Mesothelial cell of epicardium (in vitro differentiated cells): ENCODE measurements around the gene ZFY. TPM values are rescaled to one million over a fixed set of nuclear protein-coding genes. Genes with fewer than 3 reads are reported as not detected.

Experiments
- DNase-seq, 2 experiments: peaks; one replicate each; pipeline ENCODE4 v3.0.0; 2021; ENCODE audit warnings: low spot score in 2 of 2; ENCODE audit not compliant: unreplicated experiment in 2 of 2
- H3K27ac Mint-ChIP-seq: 2 replicates; pipeline ENCODE4 v1.8.0; 2021; ENCODE audit warnings: mixed read lengths
- H3K27me3 Mint-ChIP-seq: 2 replicates; pipeline ENCODE4 v1.8.0; 2021; ENCODE audit warnings: low read depth, mixed read lengths
- H3K36me3 Mint-ChIP-seq: 2 replicates; pipeline ENCODE4 v1.8.0; 2021; ENCODE audit warnings: mixed read lengths
- H3K4me1 Mint-ChIP-seq: 2 replicates; pipeline ENCODE4 v1.8.0; 2021; ENCODE audit warnings: mixed read lengths
- H3K4me3 Mint-ChIP-seq: 2 replicates; pipeline ENCODE4 v1.8.0; 2021; ENCODE audit warnings: mild to moderate bottlenecking, moderate library complexity, mixed read lengths
- H3K9me3 Mint-ChIP-seq: 2 replicates; pipeline ENCODE4 v1.8.0; 2021; ENCODE audit warnings: mixed read lengths
- total RNA-seq: library from RNA; stranded (reverse); gene quantifications from 3 replicates; pipeline ENCODE4 v1.2.1, GENCODE V29; 2021
- TF ChIP-seq, protein P1 (sequence below): fragments of 200-600 bp; sonication (generic); IDR thresholded peaks from one replicate; pipeline ENCODE4 v1.5.0; 2021; ENCODE audit warnings: antibody characterized with exemption; ENCODE audit not compliant: unreplicated experiment

ZFY gene
- total RNA-seq, 1 donor from 2014 or later, result not detected

DNA sequence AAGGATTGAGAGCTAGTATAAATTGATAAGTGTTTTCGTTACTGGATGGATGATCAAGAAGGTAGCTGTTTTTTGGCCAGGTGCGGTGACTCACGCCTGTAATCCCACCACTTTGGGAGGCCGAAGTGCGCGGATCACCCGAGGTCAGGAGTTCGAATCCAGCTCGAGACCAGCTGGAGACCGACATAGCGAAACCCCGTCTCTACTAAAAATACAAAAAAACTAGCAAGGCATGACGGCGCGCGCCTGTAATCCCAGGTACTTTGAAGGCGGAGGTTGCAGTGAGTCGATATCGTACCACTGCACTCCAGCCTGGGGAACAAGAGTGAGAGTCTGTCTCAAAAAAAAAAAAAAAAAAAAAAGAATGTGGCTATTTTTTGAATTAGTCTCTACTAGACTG lies 2.0 kb downstream of the ZFY start:
- Mint-ChIP-seq H3K4me3 (no peak overlapping the region), H3K9me3 (no peaks in the 10 kb centered on the region), H3K36me3 (no peaks in the 10 kb centered on the region), H3K4me1 (no peaks in the 10 kb centered on the region), H3K27ac (no peak overlapping the region), H3K27me3 (no peaks in the 10 kb centered on the region)
- DNase-seq, result no peak
- TF ChIP-seq, protein P1, sequence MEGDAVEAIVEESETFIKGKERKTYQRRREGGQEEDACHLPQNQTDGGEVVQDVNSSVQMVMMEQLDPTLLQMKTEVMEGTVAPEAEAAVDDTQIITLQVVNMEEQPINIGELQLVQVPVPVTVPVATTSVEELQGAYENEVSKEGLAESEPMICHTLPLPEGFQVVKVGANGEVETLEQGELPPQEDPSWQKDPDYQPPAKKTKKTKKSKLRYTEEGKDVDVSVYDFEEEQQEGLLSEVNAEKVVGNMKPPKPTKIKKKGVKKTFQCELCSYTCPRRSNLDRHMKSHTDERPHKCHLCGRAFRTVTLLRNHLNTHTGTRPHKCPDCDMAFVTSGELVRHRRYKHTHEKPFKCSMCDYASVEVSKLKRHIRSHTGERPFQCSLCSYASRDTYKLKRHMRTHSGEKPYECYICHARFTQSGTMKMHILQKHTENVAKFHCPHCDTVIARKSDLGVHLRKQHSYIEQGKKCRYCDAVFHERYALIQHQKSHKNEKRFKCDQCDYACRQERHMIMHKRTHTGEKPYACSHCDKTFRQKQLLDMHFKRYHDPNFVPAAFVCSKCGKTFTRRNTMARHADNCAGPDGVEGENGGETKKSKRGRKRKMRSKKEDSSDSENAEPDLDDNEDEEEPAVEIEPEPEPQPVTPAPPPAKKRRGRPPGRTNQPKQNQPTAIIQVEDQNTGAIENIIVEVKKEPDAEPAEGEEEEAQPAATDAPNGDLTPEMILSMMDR, result no peak

- Mint-ChIP-seq H3K9me3 (no peaks in the 10 kb centered on the region), H3K36me3 (no peaks in the 10 kb centered on the region), H3K27me3 (no peaks in the 10 kb centered on the region), H3K27ac (no peak overlapping the region), H3K4me1 (no peaks in the 10 kb centered on the region), H3K4me3 (no peak overlapping the region)
- no peak for DNase-seq
- TF ChIP-seq, protein P1, result no peak
These were observed 14.5 kb downstream of the ZFY start for GRCh38 chrY:2949590-2950252.

GRCh38 chrY:2950655-2951054 lies 15.5 kb downstream of the ZFY start:
- no peaks in the 10 kb centered on the region for H3K36me3 Mint-ChIP-seq
- H3K9me3 Mint-ChIP-seq, result no peaks in the 10 kb centered on the region
- no peak overlapping the region for H3K4me3 Mint-ChIP-seq
- TF ChIP-seq, protein P1, result no peak
- H3K27ac Mint-ChIP-seq, result no peak overlapping the region
- H3K27me3 Mint-ChIP-seq, result no peaks in the 10 kb centered on the region
- no peak for DNase-seq
- H3K4me1 Mint-ChIP-seq, result no peaks in the 10 kb centered on the region

DNA sequence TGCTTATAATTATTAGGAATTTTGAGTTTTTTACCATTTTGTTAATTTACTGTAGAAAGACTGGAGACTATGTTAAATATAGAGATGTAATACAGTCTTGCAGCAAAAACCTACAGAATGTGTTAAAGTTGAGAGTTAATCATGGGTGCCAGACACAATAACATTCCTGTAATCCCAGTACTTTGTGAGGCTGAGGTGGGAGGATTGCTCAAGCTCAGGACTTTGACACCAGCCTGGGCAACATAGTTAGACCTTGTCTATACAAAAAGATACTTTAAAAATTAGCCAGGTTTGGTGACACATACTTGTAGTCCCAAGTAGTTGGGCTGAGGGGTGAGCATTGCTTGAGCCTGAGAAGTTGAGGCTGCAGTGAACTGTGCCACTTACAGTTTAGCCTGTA lies 17.7 kb downstream of the ZFY start:
- DNase-seq, result no peak
- no peak overlapping the region for H3K27ac Mint-ChIP-seq
- TF ChIP-seq, protein P1, result no peak

DNA sequence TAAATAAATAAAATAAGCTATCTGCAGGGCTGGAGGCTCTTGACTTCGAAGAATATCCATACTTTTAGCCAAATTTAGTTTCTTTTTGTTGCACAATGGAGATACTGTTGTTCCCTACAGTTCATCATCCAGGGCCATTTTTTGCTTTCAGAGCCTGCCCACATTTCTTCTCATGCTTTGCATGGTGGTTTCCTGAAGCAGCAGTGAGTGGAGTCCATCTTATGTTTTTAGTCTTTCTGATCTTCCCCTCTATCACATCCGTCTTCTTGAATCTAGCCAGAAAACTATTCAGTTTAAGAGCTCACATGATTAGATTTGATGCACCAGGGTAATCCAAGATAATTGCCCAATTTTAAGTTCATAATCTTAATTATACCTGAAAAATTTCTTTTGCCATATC lies 19.6 kb downstream of the ZFY start:
- H3K36me3 Mint-ChIP-seq, result no peaks in the 10 kb centered on the region
- H3K27ac Mint-ChIP-seq, result no peak overlapping the region
- no peak overlapping the region for H3K4me3 Mint-ChIP-seq

More for the DNA sequence above, 17.7 kb downstream of the ZFY start:
- Mint-ChIP-seq H3K9me3 (no peaks in the 10 kb centered on the region), H3K36me3 (no peaks in the 10 kb centered on the region), H3K4me3 (no peak overlapping the region), H3K27me3 (no peaks in the 10 kb centered on the region), H3K4me1 (no peaks in the 10 kb centered on the region)

More for the DNA sequence above, 19.6 kb downstream of the ZFY start:
- H3K27me3 Mint-ChIP-seq, result no peaks in the 10 kb centered on the region
- no peaks in the 10 kb centered on the region for H3K4me1 Mint-ChIP-seq
- no peak for DNase-seq
- TF ChIP-seq, protein P1, result no peak
- H3K9me3 Mint-ChIP-seq, result no peaks in the 10 kb centered on the region
